Mesendoderm (in vitro differentiated cells): ENCODE measurements around the gene SPRR2G.
"Not testable (repeated sequence)": the region's sequence is repeated elsewhere in the genome, so short reads cannot be mapped to it uniquely, and the experiment has no call there.

Experiments
- DNase-seq: peaks from one replicate; pipeline ENCODE4 v3.0.0; 2013
- H2AK5ac ChIP-seq: 2 replicates; pipeline ENCODE4 v1.6.1; 2013; ENCODE audit warnings: low read length, inconsistent platforms
- H2BK120ac ChIP-seq: 2 replicates; pipeline ENCODE4 v1.6.1; 2013; ENCODE audit warnings: low read depth, mild to moderate bottlenecking, low read length, moderate library complexity, mixed read lengths
- H2BK15ac ChIP-seq: replicated peaks from 2 replicates; pipeline ENCODE4 v1.6.1; 2013; ENCODE audit warnings: low read depth, mild to moderate bottlenecking, moderate library complexity
- H2BK5ac ChIP-seq: 2 replicates; pipeline ENCODE4 v1.6.1; 2013; ENCODE audit warnings: low read length, inconsistent platforms
- H3K18ac ChIP-seq: 2 replicates; pipeline ENCODE4 v1.6.1; 2013; ENCODE audit warnings: mild to moderate bottlenecking, low read length, mixed read lengths
- H3K23ac ChIP-seq: one replicate; pipeline ENCODE4 v1.6.1; 2013; ENCODE audit warnings: low read length
- H3K27ac ChIP-seq: 2 replicates; pipeline ENCODE4 v1.5.1; 2013; ENCODE audit warnings: low read depth, mild to moderate bottlenecking, inconsistent platforms, low read length, moderate library complexity
- H3K27me3 ChIP-seq: 2 replicates; pipeline ENCODE4 v1.6.1; 2013; ENCODE audit warnings: low read length, control low read depth, mild to moderate bottlenecking, inconsistent platforms; ENCODE audit not compliant: insufficient read depth, poor library complexity
- H3K36me3 ChIP-seq: 2 replicates; pipeline ENCODE4 v1.6.1; 2013; ENCODE audit warnings: low read length, inconsistent platforms; ENCODE audit not compliant: control insufficient read depth, insufficient read depth
- H3K4ac ChIP-seq: one replicate; pipeline ENCODE4 v1.6.1; 2013; ENCODE audit warnings: low read depth, mild to moderate bottlenecking, low read length, moderate library complexity
- H3K4me1 ChIP-seq: 2 replicates; pipeline ENCODE4 v1.6.1; 2013; ENCODE audit warnings: low read depth, low read length, inconsistent platforms; ENCODE audit not compliant: control insufficient read depth
- H3K4me2 ChIP-seq: 2 replicates; pipeline ENCODE4 v1.6.1; 2013; ENCODE audit warnings: low read length
- H3K4me3 ChIP-seq: 2 replicates; pipeline ENCODE4 v1.5.1; 2013; ENCODE audit warnings: mild to moderate bottlenecking, low read length
- H3K56ac ChIP-seq: one replicate; pipeline ENCODE4 v1.6.1; 2013; ENCODE audit warnings: low read length
- H3K79me1 ChIP-seq: 2 replicates; pipeline ENCODE4 v1.6.1; 2013; ENCODE audit warnings: low read length, inconsistent platforms
- H3K79me2 ChIP-seq: 2 replicates; pipeline ENCODE4 v1.6.1; 2013; ENCODE audit warnings: mild to moderate bottlenecking, low read length; ENCODE audit not compliant: control insufficient read depth, insufficient read depth
- H3K9ac ChIP-seq: 2 replicates; pipeline ENCODE4 v1.6.1; 2013; ENCODE audit warnings: low read length, inconsistent platforms
- H4K5ac ChIP-seq: one replicate; pipeline ENCODE4 v1.6.1; 2013; ENCODE audit warnings: low read length
- H4K8ac ChIP-seq: one replicate; pipeline ENCODE4 v1.6.1; 2013; ENCODE audit warnings: low read depth, mild to moderate bottlenecking, control low read depth, low read length, moderate library complexity
- WGBS: extraction: QIAGEN DNeasy Blood & Tissue Kit; methylation state at CpG from one replicate; pipeline ENCODE4 v1.1.7; 2013; ENCODE audit warnings: low lambda C conversion rate, missing lambda C conversion rate; ENCODE audit not compliant: insufficient coverage; ENCODE audit errors: extremely low coverage; 5-methylcytosine and 5-hydroxymethylcytosine counted together

Gene SPRR2G

DNA sequence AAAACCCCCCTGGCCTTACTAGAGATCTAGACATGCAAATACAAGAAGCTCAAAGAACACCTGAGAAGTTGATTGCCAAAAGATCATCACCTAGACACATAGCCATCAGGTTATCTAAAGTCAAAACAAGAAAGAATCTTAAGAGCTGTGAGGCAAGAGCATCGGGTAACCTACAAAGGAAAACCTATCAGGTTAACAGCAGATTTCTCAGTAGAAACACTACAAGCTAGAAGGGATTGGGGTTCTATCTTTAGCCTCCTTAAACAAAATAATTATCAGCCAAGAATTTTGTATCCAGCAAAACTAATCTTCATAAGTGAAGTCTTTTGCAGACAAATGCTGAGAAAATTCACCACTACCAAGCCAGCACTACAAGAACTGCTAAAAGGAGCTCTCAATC lies 25.2 kb downstream of the SPRR2G start:
- Histone ChIP-seq H3K79me1 (no peaks in the 10 kb centered on the region), H3K27ac (no peak overlapping the region), H3K79me2 (no peaks in the 10 kb centered on the region), H2AK5ac (no peak overlapping the region), H3K4me2 (no peak overlapping the region), H4K5ac (no peak overlapping the region), H2BK120ac (no peak overlapping the region), H2BK5ac (no peak overlapping the region), H3K18ac (no peak overlapping the region), H3K23ac (no peak overlapping the region), H3K4ac (no peak overlapping the region), H3K27me3 (no peaks in the 10 kb centered on the region), H3K9ac (no peak overlapping the region), H3K4me3 (no peak overlapping the region), H2BK15ac (no peak overlapping the region), H3K36me3 (no peaks in the 10 kb centered on the region), H3K56ac (no peak overlapping the region), H4K8ac (no peak overlapping the region), H3K4me1 (peaks cover 2% of the 10 kb centered on the region)
- DNase-seq: no peak
- no CpG with 5 or more reads among the region's 1 CpG for WGBS

- not testable (repeated sequence) for H3K18ac ChIP-seq, H2BK5ac ChIP-seq, H3K4me1 ChIP-seq, H3K79me1 ChIP-seq, H3K9ac ChIP-seq, H3K36me3 ChIP-seq, H3K4me2 ChIP-seq, H3K4ac ChIP-seq, H3K27me3 ChIP-seq, H4K5ac ChIP-seq, H3K4me3 ChIP-seq, H3K23ac ChIP-seq, H3K56ac ChIP-seq, H2AK5ac ChIP-seq, H3K79me2 ChIP-seq, H3K27ac ChIP-seq, H2BK120ac ChIP-seq, H4K8ac ChIP-seq
- peak overlapping the region; percentile 57 for H2BK15ac ChIP-seq
- no CpG with 5 or more reads among the region's 8 CpGs for WGBS
- peak; percentile 38 for DNase-seq
Observed at GRCh38 chr1:153123793-153124192, 26.9 kb downstream of the SPRR2G start.

GRCh38 chr1:153122831-153123421 lies 27.8 kb downstream of the SPRR2G start:
- Histone ChIP-seq H3K4me1 (peaks cover 2% of the 10 kb centered on the region), H3K9ac (no peak overlapping the region), H2AK5ac (no peak overlapping the region), H2BK5ac (peak overlapping the region; percentile 98), H3K18ac (no peak overlapping the region), H2BK120ac (no peak overlapping the region), H3K4me3 (no peak overlapping the region), H2BK15ac (peak overlapping the region; percentile 8), H3K56ac (peak overlapping the region; percentile 80), H3K36me3 (no peaks in the 10 kb centered on the region), H4K5ac (peak overlapping the region; percentile 74), H3K27ac (peak overlapping the region; percentile 96), H3K27me3 (no peaks in the 10 kb centered on the region), H3K4me2 (no peak overlapping the region), H3K79me1 (no peaks in the 10 kb centered on the region), H3K79me2 (no peaks in the 10 kb centered on the region), H3K23ac (no peak overlapping the region), H4K8ac (no peak overlapping the region), H3K4ac (no peak overlapping the region)
- DNase-seq: peak; percentile 97
- WGBS: no CpG with 5 or more reads among the region's 3 CpGs

DNA sequence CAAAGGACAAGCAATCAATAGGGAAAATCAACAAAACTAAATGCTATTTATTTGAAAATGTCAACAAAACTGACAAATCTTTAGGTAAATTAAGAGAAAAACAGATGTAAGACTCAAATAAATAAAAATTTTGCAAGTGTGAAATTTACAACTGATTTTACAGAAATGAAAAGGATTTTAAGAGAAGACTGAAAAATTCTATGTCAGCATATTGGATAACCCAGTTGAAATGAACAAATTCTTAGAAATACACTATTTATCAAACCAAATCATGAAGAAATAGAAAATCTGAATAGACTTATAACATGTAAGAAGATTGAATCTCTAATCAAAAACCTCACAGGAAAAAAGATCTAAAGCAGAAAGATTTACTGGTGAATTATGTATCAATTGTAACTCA lies 29.7 kb downstream of the SPRR2G start:
- Histone ChIP-seq H3K56ac (no peak overlapping the region), H2BK120ac (no peak overlapping the region), H2BK5ac (no peak overlapping the region), H4K5ac (no peak overlapping the region), H3K4me1 (peaks cover 2% of the 10 kb centered on the region), H2BK15ac (no peak overlapping the region), H3K4me3 (no peak overlapping the region), H4K8ac (no peak overlapping the region), H3K23ac (no peak overlapping the region), H3K27ac (no peak overlapping the region), H3K79me2 (no peaks in the 10 kb centered on the region), H3K27me3 (no peaks in the 10 kb centered on the region), H3K79me1 (no peaks in the 10 kb centered on the region), H3K36me3 (no peaks in the 10 kb centered on the region), H3K4me2 (no peak overlapping the region), H3K4ac (no peak overlapping the region), H3K18ac (no peak overlapping the region), H2AK5ac (no peak overlapping the region), H3K9ac (no peak overlapping the region)
- DNase-seq: no peak

DNA sequence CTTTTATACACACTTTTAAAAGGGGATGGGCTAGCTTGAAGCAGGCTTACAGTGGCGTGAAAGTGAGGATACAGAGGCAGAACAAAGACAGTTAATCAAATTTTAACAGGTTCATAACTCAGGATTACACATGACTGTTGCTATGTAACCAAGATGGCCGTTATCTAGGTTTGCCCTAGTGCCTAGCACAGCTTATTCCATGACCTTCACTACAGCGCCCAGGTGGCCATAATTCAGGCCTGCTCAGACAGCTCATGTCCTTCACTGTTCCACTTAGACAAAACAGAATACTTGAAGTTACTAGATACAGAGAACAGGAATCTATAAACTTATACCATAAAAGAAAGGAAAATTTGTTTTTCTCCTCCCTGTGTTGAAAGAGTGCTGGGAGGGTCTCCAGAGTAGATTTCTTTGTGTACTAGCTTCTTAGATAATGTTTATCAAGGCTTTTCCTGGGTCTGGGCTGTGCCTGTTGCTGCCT lies 31.2 kb downstream of the SPRR2G start:
- no peak for DNase-seq
- H2BK120ac ChIP-seq: no peak overlapping the region
- no peaks in the 10 kb centered on the region for H3K27me3 ChIP-seq
- H3K4me3 ChIP-seq: no peak overlapping the region
- H3K79me1 ChIP-seq: no peaks in the 10 kb centered on the region
- no peak overlapping the region for H3K9ac ChIP-seq
- no peak overlapping the region for H4K8ac ChIP-seq
- no peak overlapping the region for H3K27ac ChIP-seq
- H3K23ac ChIP-seq: no peak overlapping the region
- WGBS: no CpG with 5 or more reads among the region's 3 CpGs
- H3K4me2 ChIP-seq: no peak overlapping the region
- H3K18ac ChIP-seq: no peak overlapping the region
- H3K4ac ChIP-seq: no peak overlapping the region
- H4K5ac ChIP-seq: no peak overlapping the region
- no peaks in the 10 kb centered on the region for H3K79me2 ChIP-seq
- H3K56ac ChIP-seq: no peak overlapping the region
- no peaks in the 10 kb centered on the region for H3K36me3 ChIP-seq
- H3K4me1 ChIP-seq: peaks cover 2% of the 10 kb centered on the region
- no peak overlapping the region for H2AK5ac ChIP-seq
- H2BK15ac ChIP-seq: no peak overlapping the region
- H2BK5ac ChIP-seq: no peak overlapping the region

DNA sequence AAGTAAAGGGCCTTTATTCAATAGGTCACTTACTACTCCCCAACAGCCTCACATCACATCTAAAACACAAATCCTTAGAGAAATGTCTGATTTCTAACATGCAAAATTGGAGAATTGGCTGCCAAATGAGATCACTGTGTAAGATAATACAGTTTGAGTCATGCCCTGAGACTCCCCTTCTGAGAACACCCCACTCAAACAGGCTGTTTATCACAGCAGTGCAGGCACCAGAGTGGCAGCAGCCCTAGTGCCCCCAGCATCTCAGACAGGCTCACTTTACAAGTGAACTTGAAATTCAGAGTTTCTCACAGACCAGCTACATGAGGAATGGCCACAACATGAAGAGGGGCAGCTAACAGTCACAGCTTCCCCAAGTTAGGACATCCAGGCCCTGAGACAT lies 35.4 kb downstream of the SPRR2G start:
- H3K27ac ChIP-seq, DNase-seq, H3K79me1 ChIP-seq, H2AK5ac ChIP-seq, H3K4ac ChIP-seq, H4K8ac ChIP-seq, H2BK15ac ChIP-seq, H3K23ac ChIP-seq, H3K4me1 ChIP-seq, H3K4me2 ChIP-seq, H3K4me3 ChIP-seq, H3K27me3 ChIP-seq, H3K9ac ChIP-seq, H3K79me2 ChIP-seq, H3K36me3 ChIP-seq, H3K56ac ChIP-seq, H2BK120ac ChIP-seq, H2BK5ac ChIP-seq, H4K5ac ChIP-seq, H3K18ac ChIP-seq: not testable (repeated sequence)
